HepG2 (cell line): ENCODE data around the gene PLEKHA3. TPM values are rescaled to one million over a fixed set of nuclear protein-coding genes. Genes with fewer than 3 reads are reported as not detected.

Experiments used
- BATF2 ChIP-seq: sonication (generic); formaldehyde crosslinking; IDR thresholded peaks from 2 replicates; pipeline ENCODE4 v1.8.0; 2022; ENCODE audit warnings: mild to moderate bottlenecking, missing genetic modification reagents, moderate library complexity
- HOXA7 ChIP-seq: sonication (generic); formaldehyde crosslinking; IDR thresholded peaks from 2 replicates; pipeline ENCODE4 v1.8.1; 2022; ENCODE audit warnings: mild to moderate bottlenecking, missing genetic modification reagents, moderate library complexity
- IRX3 ChIP-seq: sonication (generic); formaldehyde crosslinking; IDR thresholded peaks from 2 replicates; pipeline ENCODE4 v1.8.1; 2023; ENCODE audit warnings: mild to moderate bottlenecking, low read depth, missing genetic modification reagents, borderline replicate concordance
- KDM4B ChIP-seq: sonication (generic); formaldehyde crosslinking; IDR thresholded peaks from 2 replicates; pipeline ENCODE4 v1.4.0; 2020; ENCODE audit warnings: missing genetic modification reagents
- KLF15 ChIP-seq: sonication (generic); formaldehyde crosslinking; IDR thresholded peaks from 2 replicates; pipeline ENCODE4 v1.8.1; 2023; ENCODE audit warnings: borderline replicate concordance, mild to moderate bottlenecking, inconsistent platforms, missing genetic modification reagents, mixed read lengths
- MXD4 ChIP-seq: IDR thresholded peaks from 2 replicates; pipeline ENCODE4 v1.6.1; 2016; ENCODE audit warnings: mild to moderate bottlenecking, missing biosample characterization, missing genetic modification reagents
- NFE2L1 ChIP-seq: sonication (generic); formaldehyde crosslinking; IDR thresholded peaks from 2 replicates; pipeline ENCODE4 v1.4.0; 2020; ENCODE audit warnings: missing genetic modification reagents, mild to moderate bottlenecking, borderline replicate concordance
- NKX3-1 ChIP-seq: sonication (generic); formaldehyde crosslinking; IDR thresholded peaks from 2 replicates; pipeline ENCODE4 v1.5.0; 2020; ENCODE audit warnings: missing genetic modification reagents
- NR3C1 ChIP-seq: sonication (generic); formaldehyde crosslinking; IDR thresholded peaks from 2 replicates; pipeline ENCODE4 v1.4.0; 2020; ENCODE audit warnings: missing genetic modification reagents
- PRDM15 ChIP-seq: sonication (generic); formaldehyde crosslinking; IDR thresholded peaks from 2 replicates; pipeline ENCODE4 v1.4.0; 2020; ENCODE audit warnings: missing genetic modification reagents
- ZNF264 ChIP-seq: sonication (generic); formaldehyde crosslinking; IDR thresholded peaks from 2 replicates; pipeline ENCODE4 v1.4.0; 2020; ENCODE audit warnings: missing genetic modification reagents
- ZNF343 ChIP-seq: sonication (generic); formaldehyde crosslinking; IDR thresholded peaks from 2 replicates; pipeline ENCODE4 v1.4.0; 2020; ENCODE audit warnings: mild to moderate bottlenecking, missing genetic modification reagents
- ZNF431 ChIP-seq: sonication (generic); formaldehyde crosslinking; IDR thresholded peaks from 2 replicates; pipeline ENCODE4 v1.9.0; 2022; ENCODE audit warnings: missing genetic modification reagents, low read depth, mild to moderate bottlenecking, borderline replicate concordance
- ZNF703 ChIP-seq: sonication (generic); formaldehyde crosslinking; IDR thresholded peaks from 2 replicates; pipeline ENCODE4 v1.5.1; 2020; ENCODE audit warnings: missing genetic modification reagents, mild to moderate bottlenecking, moderate library complexity, borderline replicate concordance
- ZXDC ChIP-seq: sonication (generic); formaldehyde crosslinking; IDR thresholded peaks from 2 replicates; pipeline ENCODE4 v1.5.0; 2020; ENCODE audit warnings: mild to moderate bottlenecking, missing genetic modification reagents
- polyA plus RNA-seq, 8 experiments: library from polyadenylated mRNA; depleted of rRNA in 3 of 8; stranded (reverse) in 7 of 8; unstranded in 1 of 8; fragments of >200 nt; fragmentation: Illumina TruSeq in 4 of 8; extraction: Trizol in 4 of 8; gene quantifications; 2 replicates each; pipeline versions ENCODE4 v1.2.1 to v1.2.3, GENCODE V29; 2011 to 2016; ENCODE audit warnings: low read depth in 4 of 8, missing spikeins in 1 of 8, mixed read lengths in 1 of 8; ENCODE audit not compliant: insufficient read depth in 1 of 8
- total RNA-seq, 5 experiments: library from RNA; depleted of rRNA; stranded (reverse); fragments of >200 nt; fragmentation: Illumina TruSeq; extraction: Trizol; gene quantifications; 2 replicates each; pipeline ENCODE4 v1.2.3, GENCODE V29; 2016; ENCODE audit warnings: low read depth in 1 of 5
- TF ChIP-seq, protein P1 (sequence below): sonication (generic); formaldehyde crosslinking; IDR thresholded peaks from 2 replicates; pipeline ENCODE4 v1.5.1; 2020; ENCODE audit warnings: missing genetic modification reagents, mild to moderate bottlenecking, borderline replicate concordance
- TF ChIP-seq, protein P2 (sequence below): sonication (generic); formaldehyde crosslinking; IDR thresholded peaks from 2 replicates; pipeline ENCODE4 v1.5.0; 2020; ENCODE audit warnings: mild to moderate bottlenecking, missing genetic modification reagents

Gene PLEKHA3
- total and polyA plus RNA-seq, 2 of the 13 experiments (the other 11 are each of a cell fraction or from before 2014, with no cell fraction given): 11.7 to 23.1 TPM

DNA sequence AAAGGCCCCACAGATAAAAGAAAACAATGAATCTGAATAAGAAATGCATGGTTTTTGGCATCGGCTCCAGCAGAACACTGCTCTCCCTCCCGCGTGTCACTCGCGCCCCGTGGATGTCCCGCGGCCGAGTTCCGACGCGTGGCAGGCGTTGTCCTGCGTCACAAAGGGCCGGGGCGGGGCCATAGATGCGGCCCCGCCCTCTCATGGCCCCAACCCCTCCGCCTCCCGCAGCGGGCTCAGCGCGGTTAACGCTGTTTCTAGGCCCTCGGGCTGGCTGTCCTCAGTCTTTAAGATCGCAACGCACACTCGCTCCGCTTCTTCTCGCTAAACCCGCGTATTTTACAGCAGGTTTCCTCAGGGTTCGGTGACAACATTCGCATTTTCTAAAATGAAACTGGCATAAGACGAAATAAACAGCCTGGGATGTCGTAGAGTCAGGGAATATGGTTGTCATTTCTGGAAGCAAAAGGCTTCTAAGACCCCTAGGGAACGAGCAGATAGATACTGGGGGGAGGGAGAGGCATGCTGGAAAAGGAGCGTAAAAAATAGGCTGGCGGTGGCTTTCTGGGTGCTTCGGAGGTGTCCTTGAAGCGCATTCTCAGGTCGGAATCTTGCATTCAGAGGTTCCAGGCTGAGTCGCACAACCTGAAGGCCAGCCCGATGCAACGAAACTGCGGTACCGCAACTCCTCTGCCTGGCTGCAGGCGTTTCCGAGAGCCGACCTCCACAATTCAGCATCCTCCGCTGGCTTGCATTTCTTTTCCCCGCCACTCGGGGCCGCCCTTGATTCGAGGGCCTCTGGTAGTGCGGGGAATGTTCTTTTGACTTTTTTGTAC lies 1.6 kb upstream of the PLEKHA3 start, which contains the start of gene FKBP7 (continued):
- no peak for TF ChIP-seq ZXDC (CRISPR knock-in tag)
- no peak for TF ChIP-seq HOXA7 (CRISPR knock-in tag)
- peak; percentile 75 for TF ChIP-seq KDM4B (CRISPR knock-in tag)
- no peak for TF ChIP-seq PRDM15
- TF ChIP-seq NKX3-1 (CRISPR knock-in tag): peak; percentile 60; the same call in 1 of the 2 replicates
- TF ChIP-seq KLF15: peak; percentile 88
- TF ChIP-seq ZNF264: peak; percentile 52; the same call in 1 of the 2 replicates
- TF ChIP-seq, protein P1, sequence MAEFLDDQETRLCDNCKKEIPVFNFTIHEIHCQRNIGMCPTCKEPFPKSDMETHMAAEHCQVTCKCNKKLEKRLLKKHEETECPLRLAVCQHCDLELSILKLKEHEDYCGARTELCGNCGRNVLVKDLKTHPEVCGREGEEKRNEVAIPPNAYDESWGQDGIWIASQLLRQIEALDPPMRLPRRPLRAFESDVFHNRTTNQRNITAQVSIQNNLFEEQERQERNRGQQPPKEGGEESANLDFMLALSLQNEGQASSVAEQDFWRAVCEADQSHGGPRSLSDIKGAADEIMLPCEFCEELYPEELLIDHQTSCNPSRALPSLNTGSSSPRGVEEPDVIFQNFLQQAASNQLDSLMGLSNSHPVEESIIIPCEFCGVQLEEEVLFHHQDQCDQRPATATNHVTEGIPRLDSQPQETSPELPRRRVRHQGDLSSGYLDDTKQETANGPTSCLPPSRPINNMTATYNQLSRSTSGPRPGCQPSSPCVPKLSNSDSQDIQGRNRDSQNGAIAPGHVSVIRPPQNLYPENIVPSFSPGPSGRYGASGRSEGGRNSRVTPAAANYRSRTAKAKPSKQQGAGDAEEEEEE (CRISPR knock-in tag): 0 out of 2 replicates have a peak, but pooled peaks have one; percentile 44
- no peak for TF ChIP-seq NR3C1 (CRISPR knock-in tag)
- peak; percentile 70; the same call in 1 of the 2 replicates for TF ChIP-seq ZNF343 (CRISPR knock-in tag)
- TF ChIP-seq ZNF703: peak; percentile 72; the same call in 1 of the 2 replicates
- no peak for TF ChIP-seq BATF2 (CRISPR knock-in tag)
- TF ChIP-seq MXD4 (CRISPR knock-in tag): peak; percentile 72; the same call in 1 of the 2 replicates
- TF ChIP-seq ZNF431 (CRISPR knock-in tag): no peak
- TF ChIP-seq NFE2L1 (CRISPR knock-in tag): no peak
- TF ChIP-seq, protein P2, sequence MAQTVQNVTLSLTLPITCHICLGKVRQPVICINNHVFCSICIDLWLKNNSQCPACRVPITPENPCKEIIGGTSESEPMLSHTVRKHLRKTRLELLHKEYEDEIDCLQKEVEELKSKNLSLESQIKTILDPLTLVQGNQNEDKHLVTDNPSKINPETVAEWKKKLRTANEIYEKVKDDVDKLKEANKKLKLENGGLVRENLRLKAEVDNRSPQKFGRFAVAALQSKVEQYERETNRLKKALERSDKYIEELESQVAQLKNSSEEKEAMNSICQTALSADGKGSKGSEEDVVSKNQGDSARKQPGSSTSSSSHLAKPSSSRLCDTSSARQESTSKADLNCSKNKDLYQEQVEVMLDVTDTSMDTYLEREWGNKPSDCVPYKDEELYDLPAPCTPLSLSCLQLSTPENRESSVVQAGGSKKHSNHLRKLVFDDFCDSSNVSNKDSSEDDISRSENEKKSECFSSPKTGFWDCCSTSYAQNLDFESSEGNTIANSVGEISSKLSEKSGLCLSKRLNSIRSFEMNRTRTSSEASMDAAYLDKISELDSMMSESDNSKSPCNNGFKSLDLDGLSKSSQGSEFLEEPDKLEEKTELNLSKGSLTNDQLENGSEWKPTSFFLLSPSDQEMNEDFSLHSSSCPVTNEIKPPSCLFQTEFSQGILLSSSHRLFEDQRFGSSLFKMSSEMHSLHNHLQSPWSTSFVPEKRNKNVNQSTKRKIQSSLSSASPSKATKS (CRISPR knock-in tag): no peak
- TF ChIP-seq IRX3 (CRISPR knock-in tag): peak; percentile 17; the same call in 1 of the 2 replicates
